Endodermal cell (in vitro differentiated cells): ENCODE results near the gene FLAD1. TPM values are rescaled to one million over a fixed set of nuclear protein-coding genes. Genes with fewer than 3 reads are reported as not detected.

Source experiments
- DNase-seq: peaks from one replicate; pipeline ENCODE4 v3.0.0-alpha.2; 2017
- H3K27ac ChIP-seq: 2 replicates; pipeline ENCODE4 v1.5.1; 2013; ENCODE audit warnings: mild to moderate bottlenecking, low read depth, low read length, moderate library complexity
- H3K27me3 ChIP-seq: 2 replicates; pipeline ENCODE4 v1.6.1; 2013; ENCODE audit warnings: mild to moderate bottlenecking, low read length, moderate library complexity; ENCODE audit not compliant: insufficient read depth, control insufficient read depth, poor library complexity, severe bottlenecking
- H3K36me3 ChIP-seq: 2 replicates; pipeline ENCODE4 v1.7.0; 2013; ENCODE audit warnings: mild to moderate bottlenecking, low read length, moderate library complexity; ENCODE audit not compliant: control insufficient read depth, insufficient read depth
- H3K4me1 ChIP-seq: one replicate; pipeline ENCODE4 v1.7.0; 2013; ENCODE audit warnings: low read length; ENCODE audit not compliant: control insufficient read depth, insufficient read depth
- H3K4me3 ChIP-seq: 2 replicates; pipeline ENCODE4 v1.5.1; 2013; ENCODE audit warnings: mild to moderate bottlenecking, low read length, moderate library complexity
- H3K9ac ChIP-seq: 2 replicates; pipeline ENCODE4 v1.6.1; 2013; ENCODE audit warnings: mild to moderate bottlenecking, low read length, moderate library complexity; ENCODE audit not compliant: poor library complexity, severe bottlenecking; ENCODE audit errors: extremely low read depth
- H3K9me3 ChIP-seq: 2 replicates; pipeline ENCODE4 v1.6.1; 2013; ENCODE audit warnings: mild to moderate bottlenecking, low read length, moderate library complexity; ENCODE audit not compliant: control insufficient read depth
- H3K27ac Mint-ChIP-seq: 2 replicates; pipeline ENCODE4 v1.8.0; 2020; ENCODE audit warnings: mixed read lengths
- H3K27me3 Mint-ChIP-seq: 2 replicates; pipeline ENCODE4 v1.8.0; 2021; ENCODE audit warnings: mild to moderate bottlenecking, mixed read lengths; ENCODE audit not compliant: insufficient read depth
- H3K36me3 Mint-ChIP-seq: 2 replicates; pipeline ENCODE4 v1.8.0; 2020; ENCODE audit warnings: low read depth, mixed read lengths
- H3K4me1 Mint-ChIP-seq: 2 replicates; pipeline ENCODE4 v1.8.0; 2020; ENCODE audit warnings: mixed read lengths
- H3K4me3 Mint-ChIP-seq: 2 replicates; pipeline ENCODE4 v1.8.0; 2020; ENCODE audit warnings: mild to moderate bottlenecking, moderate library complexity, mixed read lengths
- H3K9me3 Mint-ChIP-seq: 2 replicates; pipeline ENCODE4 v1.8.0; 2020; ENCODE audit warnings: mild to moderate bottlenecking, mixed read lengths
- WGBS, 2 experiments: methylation state at CpG; one replicate each; pipeline versions ENCODE4 v1.1.5 to v1.1.7; 2013; ENCODE audit warnings: missing lambda C conversion rate in 2 of 2, mixed read lengths in 1 of 2; ENCODE audit not compliant: insufficient coverage in 1 of 2, insufficient read length in 1 of 2; 5-methylcytosine and 5-hydroxymethylcytosine counted together
- total RNA-seq, 2 donors: library from RNA; stranded (reverse); fragmentation: NEBNext Ultra II Directional in 1 of 2; extraction: Animal tissue kit (Norgen Biotek cat#: 25700) in 1 of 2; gene quantifications; 2 replicates in 1 of 2; 3 replicates in 1 of 2; pipeline ENCODE4 v1.2.1, GENCODE V29; 2021
- TF ChIP-seq, protein P1 (sequence below): fragments of 200-600 bp; sonication (generic); conservative IDR thresholded peaks from 2 replicates; pipeline ENCODE4 v1.5.0; 2021; ENCODE audit warnings: antibody characterized with exemption, mild to moderate bottlenecking

Gene FLAD1
- total RNA-seq, 2 donors from 2014 or later = 61.9 to 65.0 TPM

DNA sequence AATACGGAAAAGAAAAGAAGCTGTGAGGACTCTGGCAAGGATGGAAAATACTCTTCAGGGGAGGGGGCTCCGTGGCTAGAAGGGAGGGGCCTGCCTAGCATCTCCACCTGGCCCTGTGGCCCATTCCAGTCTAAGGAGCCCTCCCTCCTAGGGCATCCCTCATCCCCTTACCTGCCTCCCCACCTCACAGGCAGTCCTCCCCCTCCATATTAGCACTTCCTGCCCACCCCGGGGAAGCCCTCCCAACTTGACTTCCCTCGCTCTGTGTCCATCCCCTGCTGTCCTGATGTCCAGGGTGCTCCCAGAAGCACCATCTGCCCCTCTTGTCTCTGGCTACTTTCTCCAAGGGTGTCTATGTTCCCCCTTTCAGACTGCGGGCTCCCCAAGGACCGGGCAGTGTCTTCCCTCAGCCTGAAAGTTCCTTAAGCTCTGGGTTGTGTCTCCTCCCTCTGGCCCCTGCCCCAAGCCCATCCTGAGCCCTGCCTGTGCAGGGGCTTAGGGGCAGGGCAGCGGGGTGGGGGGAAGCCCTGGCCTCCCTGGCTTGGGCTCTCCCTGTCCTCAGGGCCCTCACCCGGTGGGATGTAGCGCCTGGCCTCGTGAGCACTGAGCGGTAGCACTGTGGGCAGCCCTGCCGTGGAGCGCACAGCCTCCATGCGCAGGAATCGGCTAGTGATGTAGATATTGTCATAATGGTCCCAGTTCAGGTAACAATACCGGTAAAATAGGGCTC is 46.5 kb downstream of the FLAD1 start:
- Mint-ChIP-seq H3K36me3 (no peaks in the 10 kb centered on the region), H3K27ac (no peak overlapping the region), H3K4me1 (no peaks in the 10 kb centered on the region), H3K9me3 (no peaks in the 10 kb centered on the region), H3K27me3 (peaks cover 9% of the 10 kb centered on the region), H3K4me3 (no peak overlapping the region)
- TF ChIP-seq, protein P1, sequence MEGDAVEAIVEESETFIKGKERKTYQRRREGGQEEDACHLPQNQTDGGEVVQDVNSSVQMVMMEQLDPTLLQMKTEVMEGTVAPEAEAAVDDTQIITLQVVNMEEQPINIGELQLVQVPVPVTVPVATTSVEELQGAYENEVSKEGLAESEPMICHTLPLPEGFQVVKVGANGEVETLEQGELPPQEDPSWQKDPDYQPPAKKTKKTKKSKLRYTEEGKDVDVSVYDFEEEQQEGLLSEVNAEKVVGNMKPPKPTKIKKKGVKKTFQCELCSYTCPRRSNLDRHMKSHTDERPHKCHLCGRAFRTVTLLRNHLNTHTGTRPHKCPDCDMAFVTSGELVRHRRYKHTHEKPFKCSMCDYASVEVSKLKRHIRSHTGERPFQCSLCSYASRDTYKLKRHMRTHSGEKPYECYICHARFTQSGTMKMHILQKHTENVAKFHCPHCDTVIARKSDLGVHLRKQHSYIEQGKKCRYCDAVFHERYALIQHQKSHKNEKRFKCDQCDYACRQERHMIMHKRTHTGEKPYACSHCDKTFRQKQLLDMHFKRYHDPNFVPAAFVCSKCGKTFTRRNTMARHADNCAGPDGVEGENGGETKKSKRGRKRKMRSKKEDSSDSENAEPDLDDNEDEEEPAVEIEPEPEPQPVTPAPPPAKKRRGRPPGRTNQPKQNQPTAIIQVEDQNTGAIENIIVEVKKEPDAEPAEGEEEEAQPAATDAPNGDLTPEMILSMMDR = no peak
- Histone ChIP-seq H3K27ac (no peak overlapping the region), H3K4me1 (no peaks in the 10 kb centered on the region), H3K27me3 (no peaks in the 10 kb centered on the region), H3K4me3 (no peak overlapping the region), H3K36me3 (no peaks in the 10 kb centered on the region), H3K9ac (no peak overlapping the region), H3K9me3 (no peaks in the 10 kb centered on the region)
- 91 to 96% methylated on average over 6 to 16 of the region's 16 CpGs for WGBS, 2 experiments
- no peak for DNase-seq

DNA sequence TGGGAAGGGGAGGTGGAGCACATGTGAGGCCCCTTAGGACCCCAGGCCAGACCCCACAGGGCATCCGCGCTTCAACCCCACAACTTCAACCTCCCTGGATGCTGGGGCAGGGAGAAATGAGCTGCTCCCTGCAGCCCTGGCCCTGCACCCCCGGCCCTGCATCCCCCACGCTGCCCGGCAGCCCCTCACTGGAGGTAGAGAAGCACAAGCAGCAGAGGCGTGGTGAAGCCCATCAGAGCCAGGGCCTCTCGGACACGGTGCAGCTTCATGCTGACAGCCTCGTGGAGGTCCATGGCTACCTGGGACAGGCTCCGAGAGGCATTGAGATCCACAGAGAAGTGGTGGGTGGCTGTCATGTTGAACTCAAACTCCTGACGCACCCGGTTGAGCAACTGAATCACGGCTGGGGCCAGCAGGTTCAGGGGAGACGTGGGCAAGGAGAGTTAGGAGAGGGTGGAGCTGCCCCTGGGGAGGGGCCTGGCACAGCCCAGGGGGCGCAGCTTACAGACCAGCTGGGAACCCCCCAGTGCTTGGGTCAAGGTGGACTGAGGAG is 47.2 kb downstream of the FLAD1 start:
- no peaks in the 10 kb centered on the region for H3K36me3 ChIP-seq
- TF ChIP-seq, protein P1 = no peak
- DNase-seq = no peak
- H3K4me1 Mint-ChIP-seq = no peaks in the 10 kb centered on the region
- no peaks in the 10 kb centered on the region for H3K4me1 ChIP-seq
- H3K27me3 Mint-ChIP-seq = peaks cover 9% of the 10 kb centered on the region
- H3K4me3 Mint-ChIP-seq = no peak overlapping the region
- no peak overlapping the region for H3K27ac Mint-ChIP-seq
- 90 to 94% methylated on average over 11 to 15 of the region's 15 CpGs for WGBS, 2 experiments
- no peak overlapping the region for H3K4me3 ChIP-seq
- no peak overlapping the region for H3K27ac ChIP-seq
- H3K9ac ChIP-seq = no peak overlapping the region
- no peaks in the 10 kb centered on the region for H3K9me3 Mint-ChIP-seq
- no peaks in the 10 kb centered on the region for H3K36me3 Mint-ChIP-seq
- no peaks in the 10 kb centered on the region for H3K9me3 ChIP-seq
- H3K27me3 ChIP-seq = no peaks in the 10 kb centered on the region

DNA sequence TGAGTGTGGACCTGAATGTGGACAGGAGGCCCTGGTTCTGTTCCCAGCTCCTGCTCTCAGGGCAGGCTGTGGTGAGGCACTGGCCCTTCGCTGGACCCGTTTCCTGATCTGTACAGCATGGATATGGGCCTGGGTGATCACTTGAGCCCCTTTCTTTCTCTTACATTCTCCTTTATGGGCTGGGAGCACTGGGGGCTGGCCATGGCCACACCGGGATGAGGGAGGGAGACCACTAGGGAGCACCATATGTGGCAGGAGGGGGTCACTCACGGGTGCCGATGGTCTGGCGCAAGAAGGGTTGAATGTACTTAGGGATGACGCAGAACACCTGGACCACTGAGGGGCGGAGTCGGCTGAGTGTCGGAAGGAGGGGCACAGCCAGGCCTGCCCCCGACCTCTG is 47.8 kb downstream of the FLAD1 start:
- H3K36me3 ChIP-seq = no peaks in the 10 kb centered on the region
- peaks cover 9% of the 10 kb centered on the region for H3K27me3 Mint-ChIP-seq
- H3K9me3 ChIP-seq = no peaks in the 10 kb centered on the region
- no peak overlapping the region for H3K27ac ChIP-seq
- no peaks in the 10 kb centered on the region for H3K4me1 Mint-ChIP-seq
- H3K27me3 ChIP-seq = no peaks in the 10 kb centered on the region
- TF ChIP-seq, protein P1 = no peak
- no peaks in the 10 kb centered on the region for H3K36me3 Mint-ChIP-seq
- no peak overlapping the region for H3K4me3 ChIP-seq
- H3K4me3 Mint-ChIP-seq = no peak overlapping the region
- H3K9ac ChIP-seq = no peak overlapping the region
- no peak for DNase-seq
- no peak overlapping the region for H3K27ac Mint-ChIP-seq
- no peaks in the 10 kb centered on the region for H3K9me3 Mint-ChIP-seq
- 93 to 94% methylated on average over 10 to 11 of the region's 11 CpGs for WGBS, 2 experiments
- H3K4me1 ChIP-seq = no peaks in the 10 kb centered on the region
